HFF-Myc (cell line): Measurements from ENCODE around the gene PROK1.

Experiments used
- DNase-seq: peaks from one replicate; pipeline ENCODE4 v3.0.0-alpha.2; 2011; ENCODE audit warnings: low read depth; ENCODE audit errors: extremely low read depth
- H3K4me3 ChIP-seq: replicated peaks from 2 replicates; pipeline ENCODE4 v1.5.1; 2011; ENCODE audit warnings: low read depth, mild to moderate bottlenecking, control low read depth, low read length
- TF ChIP-seq, protein P1 (sequence below): IDR thresholded peaks from 2 replicates; pipeline ENCODE4 v1.5.1; 2012; ENCODE audit warnings: mild to moderate bottlenecking, low read depth, low read length, control low read depth; ENCODE audit errors: missing control alignments

PROK1 gene

DNA sequence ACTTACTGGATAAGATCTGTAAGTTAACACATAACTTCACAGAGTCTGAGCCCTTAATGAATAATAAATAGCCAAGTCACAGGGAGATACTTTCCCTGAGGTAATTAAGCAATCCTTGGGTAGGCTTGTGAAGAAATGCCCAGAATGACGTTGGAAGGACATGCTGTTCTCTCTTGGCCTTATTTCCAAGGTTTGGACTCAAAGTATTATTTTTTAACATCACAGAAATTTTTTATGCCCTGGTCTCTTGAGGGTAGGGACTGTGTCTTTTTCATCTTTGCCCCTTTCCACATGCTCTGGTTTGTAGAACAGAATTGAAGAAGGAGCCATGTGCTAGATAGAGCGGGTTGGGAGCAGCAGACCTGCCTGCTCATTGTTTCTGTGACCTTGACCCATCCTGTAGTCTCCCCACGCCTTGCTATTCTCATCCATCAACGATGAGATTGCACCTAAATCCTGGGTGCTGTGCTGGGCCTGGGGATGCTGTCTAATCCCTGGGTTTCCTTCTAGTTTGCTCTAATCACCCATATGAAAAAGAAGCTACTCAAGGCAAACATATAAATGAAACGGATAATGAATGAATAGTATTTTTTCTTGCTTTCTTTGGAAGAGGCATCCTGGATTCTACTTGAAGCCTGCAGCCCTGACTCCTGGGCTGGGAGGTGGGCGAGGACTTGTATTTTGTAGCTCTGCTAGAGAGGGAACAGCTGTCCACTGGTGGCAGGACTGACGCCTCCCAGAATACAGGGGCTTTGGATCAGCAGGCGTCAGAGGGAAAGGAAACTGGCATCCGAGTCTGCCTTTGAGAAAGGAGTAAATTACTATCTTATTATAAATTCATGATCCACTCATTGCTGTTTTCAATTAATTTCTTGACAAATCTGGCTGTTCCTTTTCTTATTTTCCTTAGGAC is 26.0 kb upstream of the PROK1 start:
- H3K4me3 ChIP-seq = no peak overlapping the region
- no peak for DNase-seq
- TF ChIP-seq, protein P1, sequence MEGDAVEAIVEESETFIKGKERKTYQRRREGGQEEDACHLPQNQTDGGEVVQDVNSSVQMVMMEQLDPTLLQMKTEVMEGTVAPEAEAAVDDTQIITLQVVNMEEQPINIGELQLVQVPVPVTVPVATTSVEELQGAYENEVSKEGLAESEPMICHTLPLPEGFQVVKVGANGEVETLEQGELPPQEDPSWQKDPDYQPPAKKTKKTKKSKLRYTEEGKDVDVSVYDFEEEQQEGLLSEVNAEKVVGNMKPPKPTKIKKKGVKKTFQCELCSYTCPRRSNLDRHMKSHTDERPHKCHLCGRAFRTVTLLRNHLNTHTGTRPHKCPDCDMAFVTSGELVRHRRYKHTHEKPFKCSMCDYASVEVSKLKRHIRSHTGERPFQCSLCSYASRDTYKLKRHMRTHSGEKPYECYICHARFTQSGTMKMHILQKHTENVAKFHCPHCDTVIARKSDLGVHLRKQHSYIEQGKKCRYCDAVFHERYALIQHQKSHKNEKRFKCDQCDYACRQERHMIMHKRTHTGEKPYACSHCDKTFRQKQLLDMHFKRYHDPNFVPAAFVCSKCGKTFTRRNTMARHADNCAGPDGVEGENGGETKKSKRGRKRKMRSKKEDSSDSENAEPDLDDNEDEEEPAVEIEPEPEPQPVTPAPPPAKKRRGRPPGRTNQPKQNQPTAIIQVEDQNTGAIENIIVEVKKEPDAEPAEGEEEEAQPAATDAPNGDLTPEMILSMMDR = no peak

DNA sequence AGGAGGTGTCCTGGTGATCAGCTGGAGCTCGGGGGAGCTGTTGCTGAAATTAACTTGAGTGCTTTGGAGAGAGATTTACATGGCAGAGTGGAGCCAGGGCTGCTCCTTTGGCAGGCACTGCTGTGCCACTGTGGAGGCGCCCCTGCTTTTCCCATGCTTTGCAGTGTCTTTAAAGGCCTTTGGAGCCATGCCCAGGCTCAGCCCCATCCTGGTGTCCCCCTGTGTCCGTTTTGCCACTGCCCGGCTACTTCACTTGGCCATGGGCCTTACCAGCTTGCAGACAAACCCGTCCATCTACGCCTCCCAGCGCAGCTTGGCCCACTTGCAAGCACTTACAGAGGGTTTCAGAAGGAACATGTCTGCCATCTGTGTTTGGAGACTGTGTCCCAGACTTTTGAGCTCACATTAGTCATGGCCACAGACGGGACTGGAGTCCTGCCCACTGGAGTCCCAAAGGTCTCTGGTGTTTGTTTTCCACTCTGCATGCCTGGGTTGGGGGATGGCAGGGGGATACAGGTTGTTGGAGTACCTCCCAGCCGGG is 25.3 kb upstream of the PROK1 start:
- no peak for DNase-seq
- TF ChIP-seq, protein P1 = no peak
- H3K4me3 ChIP-seq = no peak overlapping the region

DNA sequence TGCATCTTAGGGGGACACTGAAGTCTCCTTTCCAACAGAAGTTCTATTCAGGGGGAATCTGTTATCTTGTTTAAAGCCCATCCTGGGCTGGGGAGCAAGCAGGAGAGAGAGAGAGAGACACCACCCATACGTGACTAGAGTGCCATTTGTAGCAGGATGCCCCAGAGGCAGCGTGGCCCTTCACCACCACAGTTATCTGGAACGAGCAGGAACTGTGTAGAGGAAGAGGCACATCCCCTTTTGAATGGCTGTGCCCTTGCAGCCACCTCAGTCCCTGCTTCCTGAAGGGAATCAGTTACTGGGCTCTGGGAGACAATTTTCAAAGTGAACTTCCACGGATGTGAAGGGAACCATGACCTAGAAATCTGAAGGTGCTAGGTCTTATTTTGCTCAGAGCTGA is 24.1 kb upstream of the PROK1 start:
- no peak for DNase-seq
- TF ChIP-seq, protein P1 = no peak
- no peak overlapping the region for H3K4me3 ChIP-seq

DNA sequence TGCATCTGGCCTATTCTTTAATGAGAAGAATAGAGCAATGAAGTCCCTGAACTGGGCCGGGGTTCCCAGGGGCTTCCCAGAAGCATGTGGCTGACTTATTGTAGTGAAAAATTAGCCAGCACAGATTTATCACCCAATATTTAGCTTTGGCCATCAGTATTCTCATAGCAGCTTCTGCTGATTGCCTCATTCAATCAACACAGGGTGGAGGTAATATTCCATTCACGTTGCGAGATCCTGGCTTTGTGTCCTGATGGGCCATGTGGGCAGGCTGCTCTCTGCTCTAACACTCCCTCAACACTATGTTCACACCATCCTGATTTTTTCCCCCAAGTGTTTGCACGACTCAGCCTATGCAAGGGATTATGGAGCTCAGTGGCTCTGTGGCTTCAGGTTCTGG is 22.0 kb upstream of the PROK1 start:
- no peak overlapping the region for H3K4me3 ChIP-seq
- TF ChIP-seq, protein P1 = no peak
- no peak for DNase-seq

DNA sequence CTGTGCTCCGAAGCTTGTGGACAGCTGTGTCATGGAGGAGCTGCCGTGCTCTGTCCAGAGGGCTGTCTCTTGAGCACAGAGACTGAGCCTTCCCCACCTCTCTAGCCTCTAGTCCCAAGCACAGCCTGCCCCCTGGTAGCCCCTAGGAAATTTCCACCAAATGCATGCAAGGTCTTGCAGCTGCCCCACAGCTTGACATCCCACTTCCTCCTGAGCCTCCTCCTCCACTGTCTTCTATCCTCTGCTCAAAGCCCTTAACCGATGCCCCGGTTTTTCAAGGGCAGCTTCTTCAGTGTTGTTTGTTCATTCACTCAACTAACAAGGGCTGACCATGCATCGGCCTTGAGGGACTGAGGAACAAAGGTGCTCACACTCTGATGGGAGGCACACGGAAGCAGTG is 20.6 kb upstream of the PROK1 start:
- H3K4me3 ChIP-seq = no peak overlapping the region
- DNase-seq = no peak
- TF ChIP-seq, protein P1 = no peak

DNA sequence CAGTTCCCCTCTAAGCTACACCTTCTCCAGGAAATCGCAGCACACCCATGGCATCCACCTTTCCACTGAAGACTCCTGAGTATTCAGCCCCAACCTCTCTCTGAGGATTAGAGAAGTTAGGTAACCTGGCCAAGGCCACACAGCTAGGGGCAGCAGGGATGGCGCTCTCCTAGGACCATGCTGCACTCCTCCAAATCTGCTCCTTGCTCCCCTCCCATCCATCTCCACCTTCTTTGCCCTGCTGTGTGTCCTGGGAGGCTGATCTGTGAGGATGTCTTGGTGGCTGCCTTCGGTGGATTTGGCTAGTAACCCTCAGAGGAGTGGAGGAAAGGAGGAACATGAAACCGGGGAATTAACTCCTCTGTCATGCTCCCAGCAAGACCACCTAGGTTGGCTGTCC is 20.0 kb upstream of the PROK1 start:
- no peak overlapping the region for H3K4me3 ChIP-seq
- TF ChIP-seq, protein P1 = no peak
- DNase-seq = no peak

DNA sequence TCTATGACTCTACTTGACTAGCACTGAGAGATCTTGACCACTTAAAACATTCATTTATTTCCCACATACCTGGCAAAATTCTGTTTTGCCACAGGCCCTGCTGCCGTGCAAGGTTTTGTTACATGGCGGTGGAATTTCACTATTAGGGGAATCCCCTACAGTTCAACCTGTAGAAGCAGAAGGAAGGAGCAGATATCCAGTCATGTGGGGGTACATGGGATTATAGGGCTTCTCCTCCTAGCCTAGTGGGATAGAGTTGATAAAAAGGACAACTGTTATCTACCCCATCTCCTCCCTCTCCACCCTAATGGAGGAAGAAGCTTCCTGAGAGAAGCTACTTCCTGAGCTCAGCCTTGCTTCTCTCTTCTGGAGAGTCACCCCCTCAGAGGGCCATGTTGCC is 17.7 kb upstream of the PROK1 start:
- TF ChIP-seq, protein P1 = no peak
- no peak for DNase-seq
- H3K4me3 ChIP-seq = no peak overlapping the region
